Placental pericyte (primary cell): Measurements from ENCODE around the gene ELAVL1. TPM values are rescaled to one million over a fixed set of nuclear protein-coding genes. Genes with fewer than 3 reads are reported as not detected.

Experiments
- total RNA-seq: library from RNA; depleted of rRNA; stranded (reverse); fragments of >200 nt; gene quantifications from 2 replicates; pipeline ENCODE4 v1.2.3, GENCODE V29; 2012

ELAVL1 gene
- 33.3 and 65.7 TPM in 2 replicates for total RNA-seq

DNA sequence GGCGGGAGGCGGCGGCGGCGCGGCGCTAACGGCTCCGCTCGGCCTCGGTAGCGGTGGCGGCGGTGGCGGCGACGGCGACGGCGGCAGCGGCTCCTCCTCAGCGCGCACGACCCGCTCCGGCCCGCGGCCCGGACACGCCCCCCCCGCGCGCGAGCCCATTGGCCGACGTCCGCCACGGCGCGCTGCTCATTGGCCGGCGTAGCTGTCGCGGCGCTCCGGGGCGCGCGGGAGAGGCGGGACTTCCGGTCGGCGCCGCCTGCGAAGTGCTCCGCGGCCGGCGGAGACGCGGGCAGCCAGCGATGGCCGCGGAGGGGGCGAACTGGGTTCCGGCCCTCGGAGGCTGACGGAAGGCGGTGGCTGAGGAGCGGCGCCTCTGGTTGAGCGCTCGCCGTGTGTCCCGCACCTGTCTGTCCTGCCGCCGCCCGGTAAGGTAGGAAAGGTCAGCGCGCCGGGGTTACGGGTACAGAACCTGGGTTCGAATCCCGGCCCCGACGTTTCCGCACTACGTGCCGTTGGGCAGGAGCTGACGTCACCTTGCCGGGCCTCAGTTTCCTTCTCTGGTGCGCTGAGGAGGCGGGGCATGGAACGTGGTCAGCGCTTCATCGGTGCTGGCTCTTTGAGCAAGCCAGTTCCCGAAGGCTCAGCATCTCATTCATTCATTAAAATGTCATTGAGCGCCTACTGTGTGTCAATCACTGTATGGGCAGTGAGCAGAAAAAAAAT lies at the start of gene ELAVL1:
ELAVL1 (minus strand) TSS at position 108 of the 723 bp plus-strand sequence. CDS start 13,826 bp downstream, outside the sequence.

DNA sequence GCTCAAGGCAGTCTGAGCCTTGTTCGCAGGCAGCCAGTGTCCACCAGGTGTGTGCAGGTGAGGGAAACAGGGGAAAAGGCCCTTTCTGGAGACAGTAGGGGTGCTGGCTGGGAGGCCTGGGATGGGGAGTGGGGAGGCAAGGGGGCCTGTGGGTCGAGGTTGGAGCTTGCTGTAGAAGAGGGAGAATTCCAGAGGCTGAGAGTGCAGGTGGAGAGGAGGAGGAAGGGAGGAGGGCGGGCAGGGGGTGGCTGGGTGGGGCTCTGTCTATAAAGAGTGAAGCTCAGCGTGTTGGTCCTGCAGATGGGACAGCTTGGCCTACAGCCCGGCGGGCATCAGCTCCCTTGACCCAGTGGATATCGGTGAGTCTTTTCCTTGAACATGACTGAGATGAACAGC lies 47.0 kb upstream of the ELAVL1 start, which contains the start of gene CCL25:
CCL25 (plus strand) TSS at position 297 of the 396 bp plus-strand sequence. CDS start 290 bp downstream, outside the sequence.

DNA sequence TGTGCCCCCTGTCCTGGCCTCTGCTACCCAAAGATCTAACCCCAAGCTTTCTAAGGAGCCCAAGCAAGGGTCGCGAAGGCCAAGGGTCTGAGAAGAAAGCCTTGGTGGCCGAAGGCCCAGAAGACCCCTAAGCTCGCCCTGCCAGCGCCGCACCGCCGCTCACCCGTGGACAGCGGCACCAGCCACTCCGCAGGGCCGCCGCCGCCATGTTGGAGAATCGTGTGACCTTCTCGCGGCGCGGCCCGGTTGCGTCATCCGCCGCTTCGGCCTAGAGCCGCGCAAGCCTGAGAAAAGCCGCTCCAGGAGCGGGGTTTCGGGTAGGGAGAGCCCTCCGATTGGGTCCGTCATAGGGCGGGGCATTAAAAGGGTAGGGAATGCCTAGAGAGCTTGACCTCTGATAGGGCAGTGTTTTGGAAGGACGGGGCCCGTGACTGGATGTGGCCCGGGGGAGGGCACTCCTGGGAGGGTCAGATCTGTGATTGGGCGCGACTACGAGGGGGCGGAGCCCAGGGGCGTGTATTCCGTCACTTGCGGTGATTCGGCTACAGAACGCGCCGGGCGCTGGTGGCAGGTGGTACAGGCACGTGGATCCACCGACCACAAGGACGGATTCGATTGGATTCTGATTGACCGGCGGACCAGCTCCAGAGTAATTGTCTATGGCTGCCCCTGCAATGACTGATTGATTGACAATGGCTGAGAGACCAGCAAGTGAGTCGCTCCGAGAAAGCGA lies 61.8 kb downstream of the ELAVL1 start, which contains the start of gene TIMM44:
TIMM44 (minus strand) TSS at position 223 of the 733 bp plus-strand sequence; CDS start at position 208, 15 bp downstream.

DNA sequence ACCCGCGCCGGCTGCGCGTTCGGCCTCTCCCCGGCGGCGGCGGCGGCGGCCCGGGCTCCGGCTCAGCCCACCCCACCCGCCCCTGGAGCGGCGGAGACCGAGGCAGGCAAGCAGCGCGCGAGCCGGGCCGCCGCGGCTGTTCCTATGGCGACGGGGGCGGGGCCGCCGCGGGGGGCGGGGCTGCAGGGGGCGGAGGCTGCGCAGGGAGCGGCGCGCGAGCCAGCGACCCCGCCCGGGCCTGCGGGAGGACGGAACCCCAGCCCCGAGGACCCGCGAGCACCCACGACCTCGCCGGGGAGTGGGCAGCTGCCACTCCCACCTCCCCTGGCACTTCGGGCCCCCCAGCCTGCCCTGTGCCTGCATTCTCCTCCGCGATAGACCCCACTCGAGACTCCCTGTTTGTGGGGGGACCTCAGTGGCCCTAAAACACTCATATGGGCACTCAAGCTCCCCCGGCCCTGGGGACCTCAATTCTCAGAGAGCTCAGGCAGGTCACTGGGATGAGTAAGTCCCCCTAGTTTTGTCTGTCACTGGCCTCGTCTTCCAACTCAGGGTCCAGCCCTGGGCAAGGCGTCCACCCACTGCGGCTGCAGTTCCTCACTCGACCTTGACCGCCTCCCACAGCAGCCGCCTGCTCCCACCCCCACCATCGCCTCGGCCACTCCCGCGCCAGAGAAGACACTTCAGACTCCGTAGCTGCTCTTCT lies 79.3 kb downstream of the ELAVL1 start, which contains the start of gene CTXN1:
CTXN1 (minus strand) TSS at position 115 of the 706 bp plus-strand sequence. CDS start 597 bp downstream, outside the sequence.

DNA sequence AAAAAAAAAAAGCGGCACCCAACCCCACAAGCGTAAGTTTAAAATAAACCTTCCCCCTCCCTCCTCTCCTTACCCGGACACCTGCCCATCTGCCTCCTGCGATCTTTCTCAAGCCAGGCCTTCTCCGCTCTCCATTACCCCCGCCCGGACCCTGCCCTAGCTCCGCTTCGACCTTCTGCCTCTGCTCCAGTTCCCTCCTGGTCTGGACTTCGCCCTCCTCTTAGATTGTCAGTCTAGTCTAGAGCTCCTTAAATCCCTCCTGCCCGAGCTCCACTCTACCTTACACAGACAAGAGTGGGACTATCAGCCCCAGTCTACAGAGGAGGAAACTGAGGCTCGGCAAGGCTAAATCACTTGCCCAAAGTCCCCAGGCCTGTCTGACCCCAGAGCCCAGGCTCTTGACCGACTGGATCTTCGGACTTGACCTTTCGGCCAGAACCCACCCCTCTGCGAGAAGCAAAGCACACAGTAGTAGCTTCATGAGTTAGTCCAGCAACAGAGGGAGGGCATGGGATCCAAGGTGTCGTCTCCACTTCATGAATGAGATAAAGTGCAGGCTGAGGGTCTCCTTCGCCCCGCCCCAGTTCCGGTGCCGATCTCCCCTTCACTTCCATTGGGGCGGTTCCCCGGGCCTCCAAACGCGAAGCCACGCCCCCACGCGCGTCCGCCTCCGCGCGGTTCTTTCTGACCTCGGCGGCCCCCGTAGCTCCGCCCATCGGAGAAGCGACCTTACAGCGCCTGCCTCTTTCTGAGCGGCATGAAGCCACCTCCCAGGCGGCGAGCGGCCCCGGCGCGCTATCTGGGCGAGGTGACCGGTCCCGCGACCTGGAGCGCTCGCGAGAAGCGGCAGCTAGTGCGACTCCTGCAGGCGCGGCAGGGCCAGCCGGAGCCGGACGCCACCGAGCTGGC lies 85.6 kb downstream of the ELAVL1 start, which contains the start of gene SNAPC2:
SNAPC2 (plus strand) TSS at position 729 of the 909 bp plus-strand sequence; CDS start at position 758, 29 bp downstream.

DNA sequence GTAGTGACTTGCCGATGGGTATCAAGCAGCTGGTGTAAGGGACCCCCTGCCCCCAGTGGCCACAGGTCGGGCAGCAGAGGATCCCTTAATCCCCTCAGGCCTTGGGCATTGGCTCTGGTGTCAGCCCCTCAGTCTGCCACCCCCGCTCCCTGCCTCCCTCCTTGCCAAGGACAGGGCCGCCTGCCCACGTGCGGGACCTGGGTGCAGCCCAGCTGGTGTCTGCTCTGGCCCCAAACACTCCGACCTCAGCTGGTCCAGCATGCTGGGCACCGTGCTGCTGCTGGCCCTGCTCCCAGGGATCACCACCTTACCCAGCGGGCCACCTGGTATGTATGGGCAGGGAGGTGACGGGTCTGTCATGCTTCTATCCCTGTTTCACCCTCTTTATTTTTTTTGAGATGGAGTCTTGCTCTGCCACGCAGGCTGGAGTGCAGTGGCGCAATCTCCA lies 90.8 kb downstream of the ELAVL1 start, which contains the start of gene TGFBR3L:
TGFBR3L (plus strand) TSS at position 233 of the 448 bp plus-strand sequence.

Other genes with a start within 250 kb of the ELAVL1 start
- not detected in 2 replicates for gene CLEC4M, start 242.4 kb downstream of the ELAVL1 start, total RNA-seq
- gene EVI5L, start 175.4 kb downstream of the ELAVL1 start, total RNA-seq, result 27.8 and 39.2 TPM in 2 replicates
- not detected in 2 replicates for gene PRR36, start 131.3 kb downstream of the ELAVL1 start, total RNA-seq
- 2.6 and 5.3 TPM in 2 replicates for gene LRRC8E, start 117.1 kb downstream of the ELAVL1 start, total RNA-seq
- 13.8 and 14.6 TPM in 2 replicates for gene MAP2K7, start 101.8 kb downstream of the ELAVL1 start, total RNA-seq
- 0.86 and 1.3 TPM in 2 replicates for gene TGFBR3L, start 90.8 kb downstream of the ELAVL1 start, total RNA-seq
- gene SNAPC2, start 85.3 kb downstream of the ELAVL1 start, total RNA-seq, result 21.0 and 31.1 TPM in 2 replicates
- 0.88 and 4.6 TPM in 2 replicates for gene CTXN1, start 79.5 kb downstream of the ELAVL1 start, total RNA-seq
- 46.7 and 81.0 TPM in 2 replicates for gene TIMM44, start 62.0 kb downstream of the ELAVL1 start, total RNA-seq
- not detected in 2 replicates for gene CCL25, start 47.1 kb upstream of the ELAVL1 start, total RNA-seq
- gene FBN3, start 144.0 kb upstream of the ELAVL1 start, total RNA-seq, result not detected in 2 replicates
- 0.72 and 8.5 TPM in 2 replicates for gene CERS4, start 203.7 kb upstream of the ELAVL1 start, total RNA-seq